Left lung (tissue), 10 donors: ENCODE results near the gene CDS2. TPM values are rescaled to one million over a fixed set of nuclear protein-coding genes. Genes with fewer than 3 reads are reported as not detected.

ENCODE experiments used
- ATAC-seq: fragments of 200-7000 bp; cut with Tn5 transposase; one replicate; pipeline ENCODE4 v1.9.1; 2020; ENCODE audit warnings: moderate library complexity
- DNase-seq, 4 donors: peaks; one replicate each; pipeline ENCODE4 v3.0.0-alpha.2; 2013 to 2020
- H3K27ac ChIP-seq, 2 donors: fragments of 200-600 bp; sonication (generic) in 1 of 2; one replicate each; pipeline versions ENCODE4 v1.5.0 to v1.8.0; 2020 to 2021
- H3K27me3 ChIP-seq, 2 donors: fragments of 200-600 bp; sonication (generic) in 1 of 2; one replicate each; pipeline versions ENCODE4 v1.5.0 to v1.8.0; 2020 to 2021
- H3K36me3 ChIP-seq, 2 donors: fragments of 200-600 bp; sonication (generic) in 1 of 2; one replicate each; pipeline versions ENCODE4 v1.5.0 to v1.8.0; 2020 to 2021
- H3K4me1 ChIP-seq, 2 donors: fragments of 200-600 bp; one replicate each; pipeline ENCODE4 v1.8.0; 2021
- H3K4me3 ChIP-seq, 2 donors: fragments of 200-600 bp; sonication (generic) in 1 of 2; one replicate each; pipeline versions ENCODE4 v1.5.0 to v1.8.0; 2020 to 2021; ENCODE audit warnings: mild to moderate bottlenecking in 1 of 2
- H3K9me3 ChIP-seq, 2 donors: fragments of 200-600 bp; sonication (generic) in 1 of 2; one replicate each; pipeline versions ENCODE4 v1.5.0 to v1.8.0; 2020 to 2021
- CTCF ChIP-seq, 2 donors: fragments of 200-600 bp; sonication (generic) in 1 of 2; IDR thresholded peaks; one replicate each; pipeline versions ENCODE4 v1.5.0 to v1.8.0; 2021; ENCODE audit warnings: antibody characterized with exemption in 2 of 2
- intact Hi-C, 2 donors: fragments of 100-400 bp; cut with DNase I; formaldehyde crosslinking; loops; one replicate each; pipeline versions ENCODE4 v1.11.2 to v1.14.2; 2022
- polyA plus RNA-seq, 6 donors: library from polyadenylated mRNA; unstranded; fragments of 120-200 nt; gene quantifications; one replicate each; pipeline ENCODE4 v1.2.1, GENCODE V29; 2013; ENCODE audit not compliant: insufficient read length in 6 of 6
- total RNA-seq, 2 donors: library from RNA; stranded (reverse); fragmentation: NEBNext Ultra II Directional; extraction: Animal tissue kit (Norgen Biotek cat#: 25700); gene quantifications; one replicate each; pipeline ENCODE4 v1.2.1, GENCODE V29; 2021
- donor health status: DM: no; HTN: yes; CAD: no.
- donor health status: DM: no; HTN: no; CAD: no.

CDS2 gene
- total and polyA plus RNA-seq, 8 donors, result 26.7 to 61.0 (median 30.4) TPM

GRCh38 chr20:5182615-5183254 lies 55.9 kb downstream of the CDS2 start:
- TF ChIP-seq CTCF (IDR thresholded peaks at IDR 0.05), result no peak
- DNase-seq (no peak), ATAC-seq (no peak)
- Histone ChIP-seq H3K27me3 (no peaks in the 10 kb centered on the region), H3K4me3 (no peak overlapping the region), H3K4me1 (no peaks in the 10 kb centered on the region), H3K27ac (no peak overlapping the region), H3K36me3 (peaks cover 0 to 87% of the 10 kb centered on the region in 2 donors), H3K9me3 (no peaks in the 10 kb centered on the region)
- intact Hi-C loops, result no loop called here

DNA sequence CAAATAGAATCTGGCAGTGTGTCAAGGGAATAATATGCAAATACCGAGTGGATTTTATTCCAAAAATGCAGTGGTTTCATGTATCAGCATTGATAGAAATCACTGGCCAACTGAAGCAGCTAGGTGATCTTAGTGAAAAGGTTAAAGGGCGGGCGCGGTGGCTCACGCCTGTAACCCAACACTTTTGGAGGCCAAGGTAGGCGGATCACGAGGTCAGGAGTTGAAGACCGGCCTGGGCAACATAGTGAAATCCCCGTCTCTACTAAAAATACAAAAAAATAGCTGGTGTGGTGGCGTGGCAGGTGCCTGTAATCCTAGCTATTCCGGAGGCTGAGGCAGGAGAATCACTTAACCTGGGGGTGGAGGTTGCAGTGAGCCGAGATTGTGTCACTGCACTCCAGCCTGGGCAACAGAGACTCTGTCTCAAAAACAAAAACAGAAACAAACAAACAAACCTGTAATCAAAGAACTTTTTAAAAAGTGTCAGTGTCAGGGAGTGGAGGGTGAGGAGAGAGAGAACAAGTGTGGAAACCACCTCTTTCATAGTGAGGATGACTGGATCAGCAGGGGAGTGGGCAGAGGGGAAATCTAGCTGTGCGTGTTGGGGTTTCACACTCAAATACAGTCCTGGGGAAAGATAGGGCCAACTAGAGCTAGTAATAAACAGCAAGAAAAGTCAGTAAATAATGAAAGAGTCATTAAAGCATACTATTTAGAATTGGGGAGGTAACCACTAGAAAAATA lies 57.1 kb downstream of the CDS2 start:
- intact Hi-C loops, result no loop called here
- TF ChIP-seq CTCF (IDR thresholded peaks at IDR 0.05), result no peak
- H3K27ac ChIP-seq, result no peak overlapping the region
- H3K36me3 ChIP-seq, result peaks cover 0 to 85% of the 10 kb centered on the region in 2 donors
- no peak overlapping the region for H3K4me3 ChIP-seq
- H3K4me1 ChIP-seq, result no peaks in the 10 kb centered on the region
- H3K9me3 ChIP-seq, result no peaks in the 10 kb centered on the region
- ATAC-seq, result no peak
- no peak for DNase-seq
- no peaks in the 10 kb centered on the region for H3K27me3 ChIP-seq

DNA sequence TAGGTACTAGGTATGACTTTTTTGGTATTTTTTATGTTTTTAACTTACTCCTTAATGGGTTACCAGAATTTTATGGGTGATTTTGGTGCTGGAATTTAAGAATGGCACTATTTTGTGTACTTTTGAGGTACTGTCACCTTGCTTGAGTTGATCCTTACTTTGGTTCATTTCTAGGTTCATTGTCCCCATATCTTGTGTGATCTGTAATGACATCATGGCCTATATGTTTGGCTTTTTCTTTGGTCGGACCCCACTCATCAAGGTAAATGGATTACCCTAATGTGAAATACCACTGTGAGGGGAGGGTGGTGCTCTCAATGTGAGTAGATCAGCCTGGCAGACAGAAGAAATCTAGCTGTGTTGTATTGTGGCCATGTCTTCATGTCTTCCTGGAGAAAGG lies 57.9 kb downstream of the CDS2 start:
- ATAC-seq (no peak), DNase-seq (no peak)
- Histone ChIP-seq H3K36me3 (peaks cover 0 to 85% of the 10 kb centered on the region in 2 donors), H3K9me3 (no peaks in the 10 kb centered on the region), H3K4me3 (no peak overlapping the region), H3K27me3 (no peaks in the 10 kb centered on the region), H3K27ac (no peak overlapping the region), H3K4me1 (no peaks in the 10 kb centered on the region)
- TF ChIP-seq CTCF (IDR thresholded peaks at IDR 0.05), result no peak
- intact Hi-C loops, result no loop called here

DNA sequence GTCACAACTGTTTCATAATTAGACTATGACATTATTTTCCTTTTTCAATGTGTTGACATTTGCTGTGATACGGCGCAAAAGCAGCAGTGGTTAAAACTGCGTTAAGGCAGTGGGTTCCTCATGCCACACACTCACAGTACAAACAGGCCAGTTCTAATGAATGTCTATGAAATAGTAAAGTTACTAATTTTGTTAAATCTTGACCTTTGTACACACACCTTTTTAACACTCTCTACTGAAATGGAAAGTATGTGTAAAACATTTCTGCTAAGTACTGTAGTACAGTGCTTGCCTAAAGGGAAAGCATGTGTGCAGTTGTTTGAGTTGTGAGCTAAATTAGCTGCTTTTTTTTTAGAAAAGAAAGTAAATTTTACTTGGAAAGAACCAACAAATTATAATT lies 60.3 kb downstream of the CDS2 start:
- DNase-seq (no peak), ATAC-seq (no peak)
- Histone ChIP-seq H3K9me3 (no peaks in the 10 kb centered on the region), H3K27ac (no peak overlapping the region), H3K4me3 (no peak overlapping the region), H3K36me3 (peaks cover 0 to 92% of the 10 kb centered on the region in 2 donors), H3K27me3 (no peaks in the 10 kb centered on the region), H3K4me1 (peaks cover 0 to 4% of the 10 kb centered on the region in 2 donors)
- no peak for TF ChIP-seq CTCF (IDR thresholded peaks at IDR 0.05)
- intact Hi-C loops, result no loop called here

DNA sequence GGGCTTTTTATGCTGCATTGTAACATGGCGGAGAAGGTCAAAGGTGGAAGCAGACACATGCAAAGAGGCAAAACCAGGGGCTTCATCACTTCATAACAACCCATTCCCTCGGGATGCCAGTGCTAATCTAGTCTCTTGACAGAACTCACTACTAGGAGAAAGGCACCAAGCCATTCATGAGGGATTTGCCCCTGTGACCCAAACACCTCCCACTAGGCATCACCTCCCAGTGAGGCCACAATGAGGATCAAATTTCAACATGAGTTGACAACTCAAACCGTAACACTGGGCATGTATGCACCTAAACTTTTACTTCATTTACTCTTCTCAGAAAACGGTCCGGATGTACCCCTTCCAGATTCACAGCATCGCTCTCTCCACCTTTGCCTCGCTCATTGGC lies 61.9 kb downstream of the CDS2 start:
- Histone ChIP-seq H3K4me3 (no peak overlapping the region), H3K27me3 (no peaks in the 10 kb centered on the region), H3K9me3 (no peaks in the 10 kb centered on the region), H3K36me3 (peaks cover 0 to 87% of the 10 kb centered on the region in 2 donors), H3K27ac (no peak overlapping the region), H3K4me1 (peaks cover 0 to 5% of the 10 kb centered on the region in 2 donors)
- no peak for TF ChIP-seq CTCF (IDR thresholded peaks at IDR 0.05)
- intact Hi-C loops, result no loop called here
- DNase-seq (no peak), ATAC-seq (no peak)
